HUDEP-2 (cell line): ENCODE data around the gene CEACAM16.
"Not testable (repeated sequence)": the region's sequence is repeated elsewhere in the genome, so short reads cannot be mapped to it uniquely, and the experiment has no call there.

ENCODE experiments used
- DNase-seq, 76 experiments: peaks; one replicate each; lab custom pipeline; 2025; ENCODE audit not compliant: unreplicated experiment in 76 of 76; lab: John Stamatoyannopoulos, UW

CEACAM16 gene

GRCh38 chr19:44698492-44699201, at the start of gene CEACAM16:
CEACAM16 (plus strand) TSS chr19:44699151; CDS start chr19:44701457, 2,306 bp downstream.
- no peak for DNase-seq

GRCh38 chr19:44649578-44650145, 49.3 kb upstream of the CEACAM16 start:
- DNase-seq: no peak

DNA sequence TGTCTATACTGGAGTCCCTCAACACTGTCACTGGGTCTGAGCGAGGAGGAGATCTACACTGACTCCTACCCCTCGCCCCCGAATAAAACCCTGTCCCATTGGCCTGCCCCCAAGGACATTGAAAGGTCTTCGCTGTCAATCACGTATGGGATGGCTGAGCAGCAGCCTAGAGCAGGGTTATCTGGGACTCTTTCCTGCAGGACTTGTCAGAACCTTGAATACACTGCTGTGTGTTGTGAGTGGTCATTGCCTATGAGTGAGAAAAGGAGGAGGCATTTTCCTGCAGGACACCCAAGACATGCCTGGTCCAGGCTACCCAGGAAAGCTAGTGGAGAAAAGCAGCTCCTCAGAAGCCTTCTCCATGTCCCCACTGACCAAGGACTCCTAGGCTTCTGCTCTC, 45.6 kb upstream of the CEACAM16 start:
- DNase-seq: no peak

GRCh38 chr19:44653977-44654774, 44.8 kb upstream of the CEACAM16 start:
- peak in 23 of 76 experiments; percentile 9 to 61 (median 29) for DNase-seq

DNA sequence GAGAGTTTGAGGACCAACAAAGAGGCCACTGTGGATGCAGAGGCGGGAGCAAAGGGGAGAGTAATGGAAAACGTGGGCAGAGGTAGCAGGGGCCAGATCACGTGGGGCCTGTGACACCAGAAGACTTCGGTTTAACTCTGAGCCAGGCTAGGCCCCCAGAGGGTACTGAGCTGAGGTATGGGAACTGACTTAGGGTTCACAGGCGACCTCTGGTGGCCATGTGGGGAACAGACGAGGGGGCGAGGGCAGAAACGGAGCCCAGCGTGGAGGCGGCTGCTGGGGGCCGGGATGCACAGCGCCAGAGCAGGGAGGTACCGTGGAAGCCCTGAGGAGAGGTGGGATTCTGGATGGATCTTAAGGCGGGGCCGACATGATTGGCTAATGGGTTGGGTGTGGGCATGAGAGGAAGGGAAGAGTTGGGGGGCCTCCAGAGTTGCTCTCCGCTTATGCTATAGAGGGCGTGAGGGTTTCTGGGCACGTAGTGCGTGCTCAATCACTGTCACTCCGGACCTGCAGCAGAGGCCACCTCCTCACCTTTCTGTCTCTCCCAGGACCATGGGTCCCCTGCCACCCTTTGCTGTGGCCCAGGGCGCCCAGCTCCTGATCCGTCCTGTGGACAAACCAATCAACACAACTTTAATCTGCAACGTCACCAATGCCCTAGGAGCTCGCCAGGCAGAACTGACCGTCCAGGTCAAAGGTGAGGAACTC, 41.6 kb upstream of the CEACAM16 start:
- DNase-seq: peak in 57 of 76 experiments; percentile 11 to 80 (median 50)

DNA sequence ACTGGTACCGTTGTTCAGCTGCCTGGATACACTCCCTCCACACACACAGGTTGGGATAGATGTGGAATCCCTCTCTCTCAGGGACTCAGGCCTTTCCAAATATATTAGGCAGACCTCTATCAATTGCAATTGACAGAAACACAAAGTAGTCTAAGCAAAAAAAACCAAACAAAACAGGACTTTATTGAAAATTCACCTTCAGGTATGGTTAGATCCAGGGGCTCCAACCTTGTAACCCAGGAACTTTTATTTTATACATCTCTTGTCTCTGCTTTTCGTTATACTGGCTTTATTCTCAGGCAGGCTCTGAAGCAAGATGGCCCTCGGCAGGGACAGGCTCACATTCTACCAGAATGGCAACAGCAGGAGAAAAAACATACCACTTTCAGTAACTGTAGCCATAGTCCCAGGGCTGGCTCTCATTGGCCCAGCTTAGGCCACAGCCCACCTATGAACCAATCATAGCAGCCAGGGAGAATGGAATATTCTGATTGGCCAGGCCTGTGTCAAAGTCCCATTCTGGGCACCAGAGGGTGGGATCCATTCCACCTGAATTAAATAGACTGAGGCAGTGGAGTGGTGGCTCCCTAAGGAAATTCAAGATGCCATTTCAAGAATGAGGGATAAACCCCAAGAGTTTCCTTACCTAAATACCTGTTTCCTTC, 40.8 kb upstream of the CEACAM16 start:
- no peak for DNase-seq

DNA sequence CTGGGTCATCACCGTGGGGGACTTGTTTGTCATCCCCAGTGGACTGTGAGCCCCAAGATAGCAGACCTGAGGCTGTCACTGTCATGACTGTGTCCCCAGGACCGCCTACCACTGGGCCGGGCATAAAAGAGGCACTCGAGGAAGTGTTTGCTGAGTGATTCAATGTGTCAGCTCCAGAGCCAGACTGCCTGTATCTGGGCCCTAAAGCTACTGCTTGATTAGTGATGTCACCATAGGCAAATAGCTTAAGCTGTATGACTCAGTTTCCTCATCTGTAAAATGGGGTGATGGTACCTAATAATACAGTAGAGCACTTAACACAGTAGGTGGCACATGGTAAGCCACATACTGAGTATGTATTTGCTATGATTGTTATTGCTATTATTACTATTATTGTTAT, 38.9 kb upstream of the CEACAM16 start:
- DNase-seq: no peak

- no peak for DNase-seq
These were observed 37.7 kb upstream of the CEACAM16 start for GRCh38 chr19:44661205-44661604.

GRCh38 chr19:44661904-44662303, 37.0 kb upstream of the CEACAM16 start:
- no peak for DNase-seq

DNA sequence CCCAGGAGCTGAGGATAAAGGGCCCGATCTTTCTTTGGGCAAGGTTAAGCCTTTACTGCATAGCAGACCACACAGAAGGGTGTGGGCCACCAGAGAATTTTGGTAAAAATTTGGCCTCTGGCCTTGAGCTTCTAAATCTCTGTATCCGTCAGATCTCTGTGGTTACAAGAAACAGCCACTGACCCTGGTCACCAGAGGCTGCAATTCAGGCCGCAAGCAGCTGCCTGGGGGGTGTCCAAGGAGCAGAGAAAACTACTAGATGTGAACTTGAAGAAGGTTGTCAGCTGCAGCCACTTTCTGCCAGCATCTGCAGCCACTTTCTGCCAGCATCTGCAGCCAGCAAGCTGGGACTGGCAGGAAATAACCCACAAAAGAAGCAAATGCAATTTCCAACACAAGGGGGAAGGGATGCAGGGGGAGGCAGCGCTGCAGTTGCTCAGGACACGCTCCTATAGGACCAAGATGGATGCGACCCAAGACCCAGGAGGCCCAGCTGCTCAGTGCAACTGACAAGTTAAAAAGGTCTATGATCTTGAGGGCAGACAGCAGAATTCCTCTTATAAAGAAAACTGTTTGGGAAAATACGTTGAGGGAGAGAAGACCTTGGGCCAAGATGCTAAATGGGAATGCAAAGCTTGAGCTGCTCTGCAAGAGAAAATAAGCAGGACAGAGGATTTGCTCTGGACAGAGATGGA, 36.1 kb upstream of the CEACAM16 start:
- no peak for DNase-seq

DNA sequence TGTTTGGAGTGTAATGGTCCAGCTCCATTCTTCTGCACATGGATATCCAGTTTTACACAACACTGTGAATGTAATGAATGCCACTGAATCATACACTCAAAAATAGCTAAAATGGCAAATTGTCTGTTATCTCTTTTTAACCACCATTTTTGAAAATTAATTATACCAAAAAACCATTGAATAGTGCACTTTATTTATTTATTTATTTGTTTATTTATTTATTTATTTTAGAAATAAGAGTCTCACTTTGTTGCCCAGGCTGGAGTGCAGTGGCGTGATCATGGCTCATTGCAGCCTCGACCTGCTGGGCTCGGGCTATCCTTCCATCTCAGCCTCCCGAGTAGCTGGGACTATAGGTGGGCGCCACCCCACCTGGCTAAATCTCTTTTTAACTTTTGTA, 35.0 kb upstream of the CEACAM16 start:
- DNase-seq: no peak

DNA sequence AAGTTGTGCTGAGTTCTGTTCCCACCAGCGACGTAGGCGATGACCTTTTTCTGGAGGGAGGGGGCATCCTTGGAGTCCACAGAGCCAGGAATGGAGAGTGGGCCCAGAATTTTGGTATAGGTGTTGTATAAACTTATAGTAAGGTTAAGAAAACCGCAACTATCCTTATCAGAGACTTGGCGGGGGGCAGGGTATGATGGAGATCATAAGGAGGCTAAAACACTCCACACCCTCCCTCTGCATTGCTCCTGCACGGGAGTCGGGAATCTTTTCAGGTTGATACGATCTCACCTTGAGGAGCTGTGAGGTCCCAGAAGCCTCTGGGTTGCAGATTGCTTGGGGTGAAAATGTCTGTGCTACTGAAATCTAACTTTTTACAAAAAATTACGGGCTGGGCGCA, 34.0 kb upstream of the CEACAM16 start:
- no peak for DNase-seq

DNA sequence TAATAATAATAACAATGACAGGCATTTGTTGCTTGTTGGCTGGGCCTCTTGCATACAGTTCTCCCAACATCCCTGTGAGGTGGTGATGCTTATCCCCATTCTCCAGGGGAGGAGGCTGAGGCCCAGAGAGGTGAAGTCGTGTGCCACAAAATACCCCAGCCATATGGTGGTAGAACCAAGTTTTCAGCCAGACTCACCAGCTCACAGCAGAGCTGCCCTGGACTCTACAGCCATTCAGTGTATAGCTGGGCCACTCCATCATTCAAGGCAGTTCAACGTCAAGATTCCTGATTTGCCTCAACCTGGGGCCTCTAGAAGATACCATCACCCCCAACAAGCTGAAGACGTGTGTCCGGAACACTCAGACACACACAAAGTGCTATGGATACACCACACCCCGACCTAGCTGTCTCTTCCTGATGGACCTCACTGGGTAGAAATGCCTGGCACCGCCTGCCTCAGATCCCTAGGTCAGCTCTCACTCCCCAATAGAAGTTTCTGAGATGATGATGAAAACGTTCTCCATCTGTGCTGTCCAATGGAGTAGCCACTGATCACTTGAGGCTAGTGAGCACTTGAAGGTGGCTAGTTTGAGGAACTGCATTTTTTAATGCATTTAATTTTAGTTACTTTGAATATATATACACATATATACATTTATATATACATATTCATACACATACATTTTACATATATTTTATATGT, 31.9 kb upstream of the CEACAM16 start:
- DNase-seq: peak in 3 of 76 experiments; percentile 10 to 16 (median 16)

- DNase-seq: no peak
These were observed 29.8 kb upstream of the CEACAM16 start for GRCh38 chr19:44668985-44669764.

GRCh38 chr19:44670027-44670426, 28.9 kb upstream of the CEACAM16 start:
- not testable (repeated sequence) for DNase-seq

DNA sequence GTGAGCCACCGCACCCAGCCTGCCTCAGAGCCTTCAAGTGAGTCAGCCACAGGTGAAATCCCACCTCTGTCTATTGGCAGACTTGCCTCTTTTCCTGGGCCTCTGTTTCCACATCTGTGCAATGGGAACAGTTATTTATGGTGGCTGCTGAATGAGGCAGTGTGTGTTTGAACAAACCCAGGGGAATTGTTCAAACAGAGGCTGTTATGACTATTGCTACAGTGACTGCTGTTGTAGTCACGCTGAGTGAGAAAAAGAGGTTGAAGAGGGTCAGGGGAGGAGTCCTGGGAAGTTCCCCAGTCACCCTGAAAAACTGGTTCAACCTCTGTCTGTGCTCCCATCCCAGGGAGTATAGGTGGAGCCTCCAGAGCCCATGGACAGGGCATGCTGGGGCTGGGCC, 27.6 kb upstream of the CEACAM16 start, which contains the start of gene CEACAM19:
Gene CEACAM19, plus strand, starts transcription at position 83 of the 400 bp plus-strand sequence. CDS start 450 bp downstream, outside the sequence.
- no peak for DNase-seq

- no peak for DNase-seq
These were observed 26.7 kb upstream of the CEACAM16 start for GRCh38 chr19:44672226-44672625.

DNA sequence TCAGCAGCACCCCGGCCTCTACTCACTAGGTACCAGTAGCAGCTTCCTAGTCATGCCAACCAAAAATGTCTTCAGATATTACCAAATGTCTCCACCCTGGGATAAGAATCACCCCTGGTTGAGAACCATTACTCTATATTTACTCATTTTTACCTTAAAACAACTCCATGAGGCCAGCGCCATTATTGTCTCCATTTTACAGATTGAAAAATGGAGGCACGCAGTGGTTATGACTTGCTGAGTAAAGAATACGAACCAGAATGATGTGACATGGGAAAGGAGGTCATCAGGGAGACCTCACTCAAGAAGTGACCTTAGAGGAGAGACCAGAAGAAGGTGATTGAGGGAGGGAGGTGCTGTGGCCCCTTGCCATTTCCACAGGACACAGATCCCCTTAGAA, 25.4 kb upstream of the CEACAM16 start:
- DNase-seq: no peak
